ENCODE measurements around the gene SLC15A5.
A peak's percentile ranks its signal among the peaks of the same experiment; 100 is the strongest.

Gene SLC15A5

DNA sequence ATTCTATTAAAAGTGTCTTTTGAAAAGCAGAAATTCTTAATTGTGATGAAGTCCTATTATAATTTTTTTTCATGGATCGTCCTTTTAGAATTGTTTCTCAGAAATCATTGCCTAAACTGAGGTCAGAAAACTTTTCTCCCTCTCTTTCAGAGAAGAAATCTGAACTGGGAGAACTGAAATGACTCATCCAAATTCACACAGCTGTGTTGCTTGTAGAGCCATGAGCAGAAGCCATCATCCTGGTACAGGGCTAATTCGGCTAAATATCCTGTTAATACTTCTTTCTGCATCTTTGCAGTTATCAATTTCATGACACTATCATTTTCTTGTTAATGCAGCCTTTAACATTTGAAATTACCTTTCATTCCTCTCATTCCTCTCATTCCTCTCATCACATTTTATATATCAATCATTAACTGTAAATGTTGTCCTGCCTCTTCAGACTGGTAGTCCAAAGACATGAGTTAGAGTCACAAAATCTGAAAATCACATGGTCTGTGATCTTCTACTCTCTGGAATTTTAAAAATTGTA lies 15.5 kb downstream of the SLC15A5 start:
- no peak for DNase-seq (ENCODE audit: low spot score)

DNA sequence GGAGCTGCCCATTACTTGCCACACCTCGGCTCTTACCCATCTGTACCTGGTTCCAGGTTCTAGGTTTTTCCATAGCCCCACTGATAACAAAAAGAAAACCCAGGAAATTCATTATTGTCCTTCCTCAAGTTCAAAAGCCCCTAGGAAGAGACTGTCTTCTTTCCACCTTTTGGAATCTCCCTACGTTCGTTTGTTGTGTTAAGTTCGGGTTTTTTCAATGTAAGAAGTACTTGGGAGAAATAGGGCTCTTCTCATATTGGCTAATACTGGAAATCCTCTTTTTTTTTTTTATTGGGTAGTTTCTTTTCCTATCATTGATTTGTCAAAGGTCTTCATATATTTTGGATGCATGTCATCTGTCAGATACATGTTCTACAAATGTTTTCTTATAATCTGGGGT lies 17.3 kb downstream of the SLC15A5 start:
- DNase-seq (ENCODE audit: low spot score): no peak

DNA sequence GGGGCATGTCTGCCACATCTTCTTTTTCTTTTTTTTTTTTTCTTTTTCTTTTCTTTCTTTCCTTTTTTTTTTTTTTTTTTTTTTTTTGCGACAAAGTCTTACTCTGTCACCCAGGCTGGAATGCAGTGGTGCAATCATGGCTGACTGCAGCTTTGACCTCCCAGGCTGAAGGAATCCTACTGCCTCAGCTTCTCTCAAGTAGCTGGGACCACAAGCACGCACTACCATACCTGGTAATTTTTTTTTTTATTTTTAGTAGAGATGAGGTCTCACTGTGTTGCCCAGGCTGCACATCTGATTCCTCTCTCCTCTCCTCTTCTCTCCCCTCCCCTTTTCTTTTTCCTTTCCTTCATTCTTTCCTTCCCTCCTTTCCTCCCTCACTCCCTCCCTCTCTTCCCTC lies 18.5 kb downstream of the SLC15A5 start:
- no peak for DNase-seq (ENCODE audit: low spot score)

DNA sequence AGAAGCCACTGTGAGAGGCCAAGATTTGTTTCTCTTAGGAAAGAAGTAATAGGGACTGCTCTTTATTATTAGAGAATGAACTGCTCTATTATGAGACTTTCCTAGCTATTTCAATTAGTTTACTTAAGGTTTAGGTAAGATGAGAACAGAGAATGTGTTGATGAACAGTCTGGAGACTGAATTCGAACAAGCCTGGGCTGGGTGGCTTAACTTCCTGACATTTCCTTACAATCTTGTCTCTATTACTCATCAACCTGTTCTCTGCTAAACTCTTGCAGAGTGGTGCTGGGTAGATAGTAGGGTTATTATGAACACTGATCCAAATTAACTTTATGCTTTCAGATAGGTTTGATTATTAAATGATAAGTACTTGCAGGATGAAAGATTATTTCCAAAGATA lies 31.2 kb downstream of the SLC15A5 start:
- DNase-seq (ENCODE audit: low spot score): no peak

DNA sequence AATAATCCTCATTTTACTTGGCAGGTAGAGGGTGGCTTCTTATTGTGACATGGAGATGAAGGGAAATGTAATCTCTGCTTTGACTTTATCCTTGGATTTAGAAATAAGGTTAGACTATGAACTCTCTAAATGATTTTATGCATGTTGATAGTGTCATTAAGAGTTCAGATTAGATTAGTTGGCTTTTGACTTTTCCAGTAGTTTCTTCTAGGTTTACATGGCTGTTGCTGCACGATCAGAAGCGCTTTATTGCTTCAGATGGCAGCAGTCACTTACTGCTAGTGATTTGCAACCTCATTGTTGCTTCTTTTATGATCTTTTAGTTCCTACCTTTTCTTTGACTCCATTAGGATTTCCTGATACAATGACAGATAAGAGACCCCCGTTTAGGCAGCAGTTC lies 32.3 kb downstream of the SLC15A5 start:
- DNase-seq (ENCODE audit: low spot score): no peak

DNA sequence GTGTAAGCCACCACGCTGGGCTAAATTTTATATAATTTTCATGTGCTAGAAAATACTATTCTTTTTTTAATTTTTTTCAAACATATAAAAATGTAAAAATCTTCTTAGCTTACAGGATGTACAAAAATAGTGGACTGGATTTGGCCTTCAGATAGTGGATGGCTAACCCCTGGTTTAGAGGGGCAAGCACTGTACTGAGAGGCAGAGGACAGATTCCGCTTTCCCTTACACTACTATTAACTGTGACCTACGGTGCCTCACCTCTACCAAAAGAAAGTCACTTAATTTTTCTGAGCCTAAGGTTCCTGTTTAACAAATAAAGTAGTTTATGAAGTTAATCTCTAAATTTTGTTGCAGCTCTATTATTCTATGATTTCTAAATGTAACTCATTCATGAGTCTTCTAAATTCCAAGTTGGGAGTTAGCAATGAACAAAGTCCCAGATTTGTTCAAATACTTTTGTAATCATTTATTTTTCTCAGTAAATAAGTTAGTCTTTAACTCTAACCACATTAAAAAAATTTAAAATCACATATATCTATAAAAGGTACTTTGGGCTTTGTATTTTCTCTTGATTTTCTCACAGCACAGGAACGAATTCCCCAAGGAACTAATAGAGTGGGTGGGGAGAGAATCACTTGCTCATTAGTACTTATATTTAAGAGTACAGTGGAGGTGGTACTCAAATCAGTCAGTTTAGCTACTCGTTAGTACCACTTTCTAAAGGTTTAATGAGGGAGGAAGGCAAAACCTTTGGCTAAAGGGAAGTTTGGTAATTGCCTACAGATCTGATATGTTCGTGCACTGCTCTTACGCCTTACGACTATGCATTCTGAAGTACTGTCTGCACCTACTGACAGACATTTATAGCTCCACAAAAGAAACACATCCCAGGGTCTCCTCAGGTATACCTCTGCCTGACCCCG lies 33.7 kb downstream of the SLC15A5 start:
- DNase-seq (ENCODE audit: low spot score): no peak

DNA sequence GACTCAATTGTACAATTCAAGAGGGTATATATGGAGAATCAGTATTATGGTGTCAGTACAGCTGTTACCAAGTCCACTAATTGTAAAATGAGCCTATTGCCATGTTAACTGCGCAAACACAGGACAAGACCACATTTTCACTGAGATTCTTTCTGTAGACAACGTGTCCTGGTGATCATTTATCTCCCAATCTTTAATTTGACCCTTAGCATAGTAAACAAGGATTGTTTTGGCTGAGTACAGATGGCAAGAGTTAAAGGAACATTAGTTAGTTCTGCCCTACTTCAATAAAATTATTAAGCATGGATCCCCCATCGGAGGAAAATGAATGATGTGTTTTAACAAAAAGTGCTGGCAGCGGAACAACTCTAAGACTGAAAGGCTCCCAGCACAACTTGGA lies 36.1 kb downstream of the SLC15A5 start:
- DNase-seq (ENCODE audit: low spot score): no peak

DNA sequence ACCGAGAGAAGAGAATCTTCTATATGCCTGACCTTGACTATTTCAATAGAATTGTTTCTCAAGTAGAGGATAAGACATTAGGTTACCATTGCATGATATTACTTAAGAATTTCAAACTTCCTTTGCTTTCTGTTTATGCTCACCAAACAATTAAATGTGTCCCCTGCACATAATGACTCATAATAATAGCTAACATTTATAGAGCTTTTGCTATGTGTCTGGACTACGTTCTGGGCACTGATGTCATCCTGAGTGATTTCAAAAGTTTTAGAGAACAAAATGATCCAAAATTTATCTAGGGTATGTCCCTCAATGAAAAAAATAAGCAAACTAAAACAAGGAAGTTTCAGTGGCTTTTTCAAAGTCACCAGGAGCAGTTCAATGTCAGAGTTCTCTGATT lies 38.8 kb downstream of the SLC15A5 start:
- no peak for DNase-seq (ENCODE audit: low spot score)

DNA sequence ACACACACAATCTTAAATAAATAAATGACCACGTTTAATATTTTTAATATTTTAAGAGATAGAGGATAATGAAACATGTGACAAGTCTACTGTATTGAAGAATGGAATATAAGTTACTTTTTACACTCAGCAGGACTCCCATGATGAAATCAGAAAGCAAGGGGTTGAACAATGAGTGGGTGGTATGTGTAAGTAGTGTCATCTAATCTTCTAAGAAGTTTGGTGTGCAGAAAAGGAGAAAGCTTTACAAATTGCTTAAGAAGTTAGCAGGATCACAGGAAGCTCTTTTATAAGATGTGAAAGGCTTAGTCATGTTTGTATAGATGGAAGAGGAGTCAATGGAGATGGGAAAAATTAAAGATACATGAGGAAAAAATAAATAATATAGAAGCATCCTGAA lies 47.8 kb downstream of the SLC15A5 start:
- DNase-seq (ENCODE audit: low spot score): no peak

DNA sequence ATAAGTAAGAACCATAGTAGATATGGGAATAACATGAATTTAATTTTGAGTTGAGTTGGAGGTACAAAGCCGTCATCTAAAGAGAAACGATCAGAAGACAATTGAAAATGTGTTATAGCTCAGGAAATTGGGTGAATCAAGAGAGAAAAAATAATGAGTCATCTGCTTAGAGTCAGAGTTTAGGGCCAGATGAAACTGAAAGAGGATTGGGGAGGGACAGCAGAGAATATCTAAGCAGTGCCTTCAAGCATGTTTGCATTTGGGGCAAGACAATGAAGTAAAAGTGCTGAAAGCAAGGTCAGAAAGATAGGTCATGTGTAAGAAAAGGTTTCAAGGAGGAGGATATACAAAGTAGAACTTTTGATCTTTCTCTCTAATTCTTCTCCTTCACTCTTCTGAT lies 49.4 kb downstream of the SLC15A5 start:
- no peak for DNase-seq (ENCODE audit: low spot score)

DNA sequence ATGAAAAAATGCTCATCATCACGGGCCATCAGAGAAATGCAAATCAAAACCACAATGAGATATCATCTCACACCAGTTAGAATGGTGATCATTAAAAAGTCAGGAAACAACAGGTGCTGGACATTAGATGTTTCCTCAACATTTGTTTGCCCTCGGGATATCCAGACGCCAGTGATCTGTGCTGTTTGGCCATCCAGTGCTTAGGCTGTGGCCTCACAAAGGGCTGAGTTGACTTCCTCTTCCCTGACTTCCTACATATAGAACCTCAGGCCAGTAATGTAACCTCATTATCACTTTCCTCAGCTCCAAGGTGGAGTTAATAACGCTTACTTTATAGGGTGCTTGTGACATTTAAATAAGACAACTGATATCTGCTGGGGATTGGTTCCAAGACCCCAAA lies 51.8 kb downstream of the SLC15A5 start:
- DNase-seq (ENCODE audit: low spot score): no peak

DNA sequence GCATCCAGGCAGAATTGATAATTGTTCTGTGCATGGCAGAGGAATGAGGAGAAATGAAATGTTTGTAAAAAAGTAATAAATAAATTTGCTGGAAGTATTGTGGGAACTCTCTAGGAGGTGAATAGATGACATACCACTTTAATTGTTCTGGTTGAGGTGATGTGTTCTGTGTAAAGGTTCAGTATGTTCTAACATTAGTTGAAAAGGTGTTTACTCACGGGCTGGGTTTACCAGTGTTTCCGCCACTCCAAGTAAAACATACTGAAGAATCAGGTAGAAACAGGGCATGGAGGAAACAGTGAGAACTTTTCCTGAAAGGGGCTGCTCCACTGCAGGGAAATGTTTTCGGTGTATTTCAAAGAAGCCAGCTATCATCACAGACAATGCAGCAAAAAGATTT lies 53.3 kb downstream of the SLC15A5 start:
- no peak for DNase-seq (ENCODE audit: low spot score)

DNA sequence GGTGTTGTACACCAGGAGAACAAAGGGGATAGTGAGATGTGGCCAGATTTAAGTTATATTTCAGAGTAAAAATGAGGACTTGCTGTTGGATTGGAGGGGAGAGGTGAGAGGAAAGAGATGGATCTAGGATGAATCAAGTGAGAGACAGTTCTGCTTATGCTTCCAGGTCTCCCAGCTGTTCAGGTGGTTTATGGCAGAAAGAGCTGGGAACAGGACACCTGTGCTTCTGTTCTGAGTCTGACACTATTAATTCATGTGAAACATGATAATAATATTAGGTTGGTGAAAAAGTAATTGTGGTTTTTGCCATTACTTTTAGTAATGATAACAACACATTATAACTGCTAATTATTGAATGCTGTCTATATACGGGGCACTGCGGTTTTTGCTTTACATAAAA lies 55.7 kb downstream of the SLC15A5 start:
- no peak for DNase-seq (ENCODE audit: low spot score)

DNA sequence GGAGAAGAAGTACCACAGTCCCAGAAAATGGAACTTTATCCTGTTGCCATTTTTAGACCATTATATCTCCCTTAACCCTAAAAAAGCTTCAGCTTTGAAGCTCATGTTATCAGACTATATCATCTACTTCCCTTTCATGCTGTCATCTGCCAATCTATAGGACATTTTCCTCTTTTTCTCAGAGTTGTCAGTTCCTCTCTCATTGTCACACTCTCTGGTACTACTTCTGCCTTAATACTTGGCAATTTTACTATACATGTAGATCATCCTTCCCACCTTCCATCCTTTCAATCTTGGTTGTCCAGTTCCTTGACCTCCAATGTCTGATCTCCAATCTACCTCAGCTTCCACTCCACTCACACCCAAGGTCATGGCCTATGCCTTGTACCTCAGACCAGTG lies 57.4 kb downstream of the SLC15A5 start:
- no peak for DNase-seq (ENCODE audit: low spot score)

DNA sequence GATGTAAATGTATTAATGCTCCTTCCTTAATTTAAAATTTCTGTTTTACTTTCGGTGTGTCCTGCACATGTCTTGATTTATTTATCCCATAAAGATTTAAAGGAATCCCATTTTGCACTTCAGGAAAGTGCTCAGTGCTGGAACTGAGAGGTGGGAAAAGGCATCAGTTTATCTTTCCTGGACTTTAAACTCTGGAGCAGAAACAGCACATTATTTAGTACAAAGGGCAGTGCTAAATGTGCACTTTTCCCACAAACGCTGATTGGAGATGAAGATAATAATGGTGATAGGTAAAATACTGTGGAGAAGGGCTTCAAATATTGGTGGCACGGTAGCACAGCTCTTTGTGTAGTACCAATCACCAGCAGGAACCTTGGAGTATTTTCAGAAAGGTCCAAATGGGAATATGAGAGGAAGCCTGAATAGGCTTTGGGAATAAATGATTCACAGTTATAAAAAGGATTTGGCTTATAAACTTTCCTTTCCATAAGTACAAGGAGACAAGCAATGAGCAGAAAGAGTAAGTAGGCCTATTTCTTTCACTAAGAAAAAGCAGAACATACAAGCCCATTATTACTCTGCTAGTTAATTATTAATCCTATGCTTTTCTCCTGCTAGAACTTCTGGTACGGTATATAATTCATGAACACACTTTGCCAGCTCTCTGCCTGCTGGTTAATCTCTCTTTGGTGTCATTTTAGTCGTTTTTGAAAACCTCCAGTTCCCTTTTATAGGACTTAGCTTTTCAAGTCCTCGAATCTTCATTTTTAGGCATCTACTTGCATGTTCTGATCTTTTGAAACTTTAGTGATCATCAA lies 58.3 kb downstream of the SLC15A5 start:
- DNase-seq (ENCODE audit: low spot score): no peak

DNA sequence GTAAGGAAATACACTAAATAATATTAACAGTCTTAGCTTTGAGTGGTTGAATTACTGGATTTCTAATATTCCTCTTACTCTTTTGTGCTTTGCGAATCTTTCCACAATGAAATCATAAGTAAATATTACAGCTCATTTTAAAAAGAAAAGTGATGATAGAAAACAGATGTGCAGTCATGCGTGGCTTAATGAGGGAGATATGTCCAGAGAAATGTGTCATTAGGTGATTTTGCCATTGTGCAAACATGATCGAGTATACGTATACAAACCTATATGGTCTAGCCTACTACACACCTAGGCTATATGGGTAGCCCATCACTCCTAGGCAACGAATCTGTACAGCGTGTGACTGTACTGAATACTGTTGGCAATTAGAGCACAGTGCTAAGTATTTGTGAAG lies 59.3 kb downstream of the SLC15A5 start:
- no peak for DNase-seq (ENCODE audit: low spot score)

DNA sequence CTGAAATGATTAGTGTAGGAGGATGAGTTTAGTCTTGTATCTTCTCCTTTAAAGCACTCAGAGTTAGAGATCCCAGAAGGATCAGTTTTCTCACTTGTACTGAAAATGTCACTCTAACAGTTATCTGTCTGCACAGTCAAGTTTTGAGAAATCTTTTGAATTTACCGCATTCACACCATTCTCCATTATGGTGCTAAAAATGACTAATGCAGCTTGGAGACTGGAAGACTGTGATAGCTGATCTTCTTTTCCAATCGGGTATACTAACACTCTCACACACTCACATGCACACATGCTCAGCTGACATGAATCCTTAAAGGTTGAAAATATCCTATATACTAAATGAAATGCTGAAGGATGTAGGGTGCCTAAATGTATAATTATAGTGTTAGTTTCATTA lies 65.8 kb downstream of the SLC15A5 start:
- DNase-seq (ENCODE audit: low spot score): no peak

DNA sequence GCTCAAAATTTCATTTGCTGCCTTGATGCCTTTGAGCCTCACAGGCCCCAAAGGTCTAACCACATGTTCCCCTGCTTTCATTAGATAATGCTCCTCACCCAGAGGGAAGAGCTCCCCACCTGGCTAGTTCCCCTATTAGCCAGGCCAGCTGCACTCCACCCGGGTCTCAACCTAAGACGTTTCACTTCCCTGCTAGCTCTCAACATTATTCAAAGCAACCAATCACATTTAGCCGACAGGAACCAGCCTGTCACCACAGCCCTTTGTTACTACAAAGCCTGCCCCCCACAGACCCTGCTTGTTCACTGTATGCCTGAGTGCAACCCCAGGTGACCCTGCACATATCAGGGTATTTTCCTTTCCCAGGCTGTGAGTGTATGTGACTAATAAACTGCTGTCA lies 78.6 kb downstream of the SLC15A5 start:
- peak; percentile 20 for DNase-seq (ENCODE audit: low spot score)

DNA sequence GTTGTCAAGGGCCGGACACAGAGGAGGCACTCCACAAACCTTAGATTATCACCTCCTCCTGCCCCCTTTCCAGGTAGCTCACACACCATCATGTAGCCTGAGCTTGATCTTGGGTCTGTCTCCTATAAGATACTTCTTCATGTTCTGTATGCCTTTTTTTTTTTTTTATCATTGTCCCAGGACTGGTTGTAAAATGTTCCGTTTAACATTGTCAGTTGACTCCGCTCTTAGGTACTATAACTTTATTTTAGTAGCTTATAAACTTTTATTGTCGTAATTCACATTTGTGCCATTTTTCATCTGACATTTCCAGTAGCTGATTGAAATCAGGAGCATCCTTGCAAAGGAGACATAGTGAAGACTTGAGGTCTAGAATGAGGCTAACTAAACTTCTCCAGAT lies 79.9 kb downstream of the SLC15A5 start:
- no peak for DNase-seq (ENCODE audit: low spot score)

DNA sequence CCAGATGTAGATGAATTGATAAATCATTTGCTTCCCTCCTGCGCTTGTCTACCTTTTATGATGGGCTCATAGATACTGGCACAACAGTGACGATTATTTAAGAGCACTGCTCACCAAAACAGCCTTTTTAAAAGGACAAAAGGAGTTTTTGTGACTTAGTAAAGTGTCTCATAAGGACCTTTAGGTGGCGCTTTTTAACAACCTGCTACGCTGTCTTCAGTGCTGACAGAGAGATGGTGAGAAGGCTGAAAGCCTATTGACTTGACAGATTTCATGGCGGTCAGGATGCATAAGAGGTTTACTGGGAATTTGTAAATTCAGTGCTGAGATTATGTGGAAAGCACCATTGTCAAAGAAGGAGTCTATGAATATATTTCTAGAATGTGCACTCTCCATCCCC lies 87.6 kb downstream of the SLC15A5 start:
- DNase-seq (ENCODE audit: low spot score): peak; percentile 42

DNA sequence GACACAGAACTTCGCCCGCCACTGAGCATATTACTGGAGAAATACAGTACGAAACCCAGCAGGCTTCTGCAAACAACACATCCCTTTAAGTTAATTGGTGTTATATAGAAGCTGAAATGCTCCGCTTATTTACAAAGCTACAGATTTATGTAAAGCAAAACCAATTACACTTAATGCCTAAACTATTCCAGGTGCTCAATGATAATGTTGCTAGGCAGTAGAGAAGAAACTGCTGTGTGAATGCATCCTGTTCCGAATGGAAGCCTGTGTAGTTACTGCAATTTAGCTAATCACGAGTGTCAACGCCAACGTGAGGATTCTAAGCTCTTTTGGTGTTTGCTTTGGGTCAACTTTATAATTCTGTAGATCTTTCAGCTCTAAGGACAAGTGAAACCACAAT lies 89.8 kb downstream of the SLC15A5 start:
- DNase-seq (ENCODE audit: low spot score): no peak

DNA sequence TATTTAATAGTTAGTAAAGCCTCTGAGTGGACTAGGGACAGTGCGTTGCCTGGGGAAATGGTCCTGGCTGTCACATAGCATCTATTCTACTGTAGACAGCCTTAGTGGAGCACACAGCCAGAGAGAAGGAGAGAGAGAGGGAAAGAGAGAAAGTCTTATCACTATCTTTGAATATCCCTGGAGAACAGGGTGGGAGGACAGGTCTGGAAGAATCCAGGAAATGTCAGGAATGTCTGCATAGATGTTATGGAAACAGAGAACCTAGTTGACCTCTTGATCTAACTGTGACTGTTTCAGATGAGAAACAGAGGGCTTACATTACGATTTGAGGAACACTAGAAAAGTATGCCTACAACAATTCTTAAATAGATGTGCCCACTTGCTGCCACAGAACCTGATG lies 92.8 kb downstream of the SLC15A5 start:
- no peak for DNase-seq (ENCODE audit: low spot score)

DNA sequence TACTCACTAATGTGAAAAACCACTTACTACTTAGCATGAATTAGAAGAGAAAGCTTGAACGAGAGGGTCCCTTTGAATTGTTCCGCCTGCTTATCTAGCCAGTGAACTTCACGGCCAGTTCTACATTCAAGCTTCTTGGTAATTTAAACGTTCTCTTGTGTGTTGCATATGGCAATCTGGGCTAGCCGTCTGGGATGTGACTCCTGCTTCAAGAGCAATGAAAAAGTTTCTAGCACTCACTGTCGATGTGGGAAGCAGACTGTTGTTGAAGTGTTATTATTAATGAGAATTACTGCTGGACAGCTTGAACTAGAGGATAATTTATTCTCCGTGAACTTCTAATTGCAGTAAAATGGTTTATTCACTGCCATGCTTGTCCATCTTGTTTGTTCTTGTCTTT lies 93.9 kb downstream of the SLC15A5 start:
- no peak for DNase-seq (ENCODE audit: low spot score)
